Activated B cell treated with CpG ODN at 0.5 μM for 24 hours (primary cell): Measurements from ENCODE around the gene C1orf167. TPM values are rescaled to one million over a fixed set of nuclear protein-coding genes. Genes with fewer than 3 reads are reported as not detected.

ENCODE experiments used
- ATAC-seq: fragments of 200-7000 bp; cut with Tn5 transposase; one replicate; pipeline ENCODE4 v1.10.0; 2021; ENCODE audit warnings: low read depth, mild to moderate bottlenecking, moderate library complexity
- CTCF ChIA-PET: fragments of 350-600 bp; sonication (Branson Sonifier 250); formaldehyde crosslinking; loops from one replicate; lab custom pipeline; 2021; ENCODE audit warnings: antibody characterized with exemption; lab: Charles Lee
- POLR2A ChIA-PET: fragments of 350-600 bp; sonication (Branson Sonifier 250); formaldehyde crosslinking; loops from one replicate; lab custom pipeline; 2021; ENCODE audit warnings: antibody characterized with exemption; lab: Charles Lee
- DNase-seq: peaks from one replicate; pipeline ENCODE4 v3.0.0; 2022
- H3K27ac Mint-ChIP-seq: one replicate; pipeline ENCODE4 v1.8.0; 2020; ENCODE audit warnings: mixed read lengths
- H3K27me3 Mint-ChIP-seq: one replicate; pipeline ENCODE4 v1.8.0; 2021; ENCODE audit warnings: mixed read lengths
- H3K36me3 Mint-ChIP-seq: one replicate; pipeline ENCODE4 v1.8.0; 2021; ENCODE audit warnings: low read depth, mixed read lengths
- H3K4me1 Mint-ChIP-seq: one replicate; pipeline ENCODE4 v1.8.0; 2021; ENCODE audit warnings: mixed read lengths
- H3K4me3 Mint-ChIP-seq: one replicate; pipeline ENCODE4 v1.8.0; 2020; ENCODE audit warnings: mild to moderate bottlenecking, mixed read lengths
- H3K9me3 Mint-ChIP-seq: one replicate; pipeline ENCODE4 v1.8.0; 2020; ENCODE audit warnings: mixed read lengths
- intact Hi-C: fragments of 100-400 bp; cut with micrococcal nuclease; formaldehyde crosslinking; loops from one replicate; pipeline ENCODE4 v1.15.1; 2024
- total RNA-seq: library from RNA; stranded (reverse); gene quantifications from 2 replicates; pipeline ENCODE4 v1.2.3, GENCODE V29; 2022
- TF ChIP-seq, protein P1 (sequence below): fragments of 200-600 bp; IDR thresholded peaks from one replicate; pipeline ENCODE4 v1.8.0; 2022; ENCODE audit warnings: antibody characterized with exemption, mild to moderate bottlenecking

The C1orf167 gene
- total RNA-seq, 1 donor from 2014 or later = not detected

DNA sequence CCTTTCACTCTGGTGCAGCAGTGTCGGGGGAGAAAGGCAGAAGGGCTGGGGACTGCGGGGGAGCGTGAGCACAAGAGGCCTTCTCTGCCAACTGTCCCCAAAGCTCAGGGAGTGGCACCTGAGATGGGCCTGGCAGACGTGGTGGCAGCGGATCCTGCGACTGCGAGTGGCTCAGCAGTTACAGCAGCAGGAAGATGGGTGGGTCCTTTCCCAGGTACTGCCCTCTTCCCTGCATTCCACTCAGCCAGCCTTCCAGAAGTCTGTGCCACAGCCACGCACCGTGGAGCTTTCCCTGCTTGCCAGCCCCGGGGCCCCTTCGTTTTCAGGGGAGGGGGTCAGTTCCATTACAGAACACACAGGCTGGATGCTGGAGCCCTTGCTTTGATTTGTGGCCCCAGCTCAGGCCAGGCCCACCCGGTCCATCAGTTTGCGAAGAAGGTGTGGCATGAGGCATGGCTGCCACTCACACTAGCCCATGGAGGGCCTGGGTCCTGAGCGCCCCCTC, 26.6 kb downstream of the C1orf167 start:
- Mint-ChIP-seq H3K27ac (no peak overlapping the region), H3K4me1 (peaks cover 39% of the 10 kb centered on the region), H3K9me3 (no peaks in the 10 kb centered on the region), H3K4me3 (no peak overlapping the region), H3K36me3 (peaks cover 34% of the 10 kb centered on the region), H3K27me3 (no peaks in the 10 kb centered on the region)
- intact Hi-C loops = loop anchor here (10.0 kb wide), 1 partner anchor 46 kb away; no protein-coding TSS in a partner anchor
- TF ChIP-seq, protein P1, sequence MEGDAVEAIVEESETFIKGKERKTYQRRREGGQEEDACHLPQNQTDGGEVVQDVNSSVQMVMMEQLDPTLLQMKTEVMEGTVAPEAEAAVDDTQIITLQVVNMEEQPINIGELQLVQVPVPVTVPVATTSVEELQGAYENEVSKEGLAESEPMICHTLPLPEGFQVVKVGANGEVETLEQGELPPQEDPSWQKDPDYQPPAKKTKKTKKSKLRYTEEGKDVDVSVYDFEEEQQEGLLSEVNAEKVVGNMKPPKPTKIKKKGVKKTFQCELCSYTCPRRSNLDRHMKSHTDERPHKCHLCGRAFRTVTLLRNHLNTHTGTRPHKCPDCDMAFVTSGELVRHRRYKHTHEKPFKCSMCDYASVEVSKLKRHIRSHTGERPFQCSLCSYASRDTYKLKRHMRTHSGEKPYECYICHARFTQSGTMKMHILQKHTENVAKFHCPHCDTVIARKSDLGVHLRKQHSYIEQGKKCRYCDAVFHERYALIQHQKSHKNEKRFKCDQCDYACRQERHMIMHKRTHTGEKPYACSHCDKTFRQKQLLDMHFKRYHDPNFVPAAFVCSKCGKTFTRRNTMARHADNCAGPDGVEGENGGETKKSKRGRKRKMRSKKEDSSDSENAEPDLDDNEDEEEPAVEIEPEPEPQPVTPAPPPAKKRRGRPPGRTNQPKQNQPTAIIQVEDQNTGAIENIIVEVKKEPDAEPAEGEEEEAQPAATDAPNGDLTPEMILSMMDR = no peak
- ChIA-PET POLR2A (interaction anchor here (0.5 to 4.3 kb wide), 5 partner anchors 18 to 413 kb away, joined by 3 to 18 read pairs (median 5); partner anchors contain the start of gene CLCN6), CTCF (interaction anchor here (0.8 to 1.5 kb wide), 3 partner anchors 8 to 242 kb away, joined by 3 to 5 read pairs (median 4); no protein-coding TSS in a partner anchor)
- no peak for DNase-seq
- ATAC-seq = no peak

- no peaks in the 10 kb centered on the region for H3K27me3 Mint-ChIP-seq
- H3K4me1 Mint-ChIP-seq = peaks cover 36% of the 10 kb centered on the region
- peaks cover 41% of the 10 kb centered on the region for H3K36me3 Mint-ChIP-seq
- ChIA-PET POLR2A (interaction anchor here (0.5 to 1.4 kb wide), 3 partner anchors 17 to 125 kb away, joined by 3 to 5 read pairs (median 4); partner anchors contain the start of gene CLCN6), CTCF (no interaction called here)
- DNase-seq (no peak), ATAC-seq (no peak)
- H3K9me3 Mint-ChIP-seq = no peaks in the 10 kb centered on the region
- H3K27ac Mint-ChIP-seq = no peak overlapping the region
- TF ChIP-seq, protein P1 = no peak
- intact Hi-C loops = loop anchor here (10.0 kb wide), 1 partner anchor 45 kb away; no protein-coding TSS in a partner anchor
- H3K4me3 Mint-ChIP-seq = no peak overlapping the region
These were observed 27.4 kb downstream of the C1orf167 start for GRCh38 chr1:11789126-11790067.

DNA sequence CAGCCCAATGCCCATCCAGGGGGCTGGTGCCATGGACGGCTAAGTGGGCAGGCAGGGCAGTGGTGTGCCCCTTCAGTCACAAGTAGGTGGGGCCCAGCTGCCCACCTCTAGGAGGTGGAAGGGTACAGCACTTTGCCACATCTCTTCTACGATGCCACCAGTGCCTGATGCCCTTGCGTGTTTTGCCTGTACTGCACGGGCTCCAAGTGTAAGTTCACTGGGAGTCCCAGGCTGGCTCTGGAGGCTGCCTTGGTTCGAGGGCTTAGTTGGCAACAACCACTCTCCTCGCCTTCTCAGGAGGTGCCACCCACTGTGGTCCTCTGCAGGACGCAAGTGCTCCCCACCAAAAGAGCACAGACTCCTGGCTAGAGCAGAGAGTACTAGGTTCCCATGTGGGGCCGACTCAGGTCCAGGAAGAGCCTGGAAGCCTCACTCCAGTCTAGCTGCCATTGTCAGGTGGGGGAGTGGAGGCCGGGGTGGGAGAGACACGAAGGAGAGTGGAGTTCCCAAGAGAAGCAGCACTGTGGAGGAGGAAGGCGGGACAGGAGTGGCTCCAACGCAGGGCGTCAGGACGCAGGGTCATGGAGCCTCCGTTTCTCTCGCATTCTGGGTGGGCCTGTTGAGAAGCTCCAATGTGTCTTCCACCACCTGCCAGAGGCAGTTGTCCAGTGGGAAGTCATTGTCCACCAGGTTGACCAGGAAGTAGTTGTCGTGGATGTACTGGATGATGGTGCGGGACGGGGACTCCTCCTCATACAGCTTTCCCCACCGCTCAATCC, 28.3 kb downstream of the C1orf167 start:
- peaks cover 50% of the 10 kb centered on the region for H3K36me3 Mint-ChIP-seq
- TF ChIP-seq, protein P1 = no peak
- ATAC-seq (no peak), DNase-seq (no peak)
- POLR2A ChIA-PET = interaction anchor here (1.1 to 1.2 kb wide), 4 partner anchors 13 to 117 kb away, joined by 3 to 5 read pairs (median 4); partner anchors contain the start of genes CLCN6 and MTHFR
- peak overlapping the region; percentile 64 for H3K27ac Mint-ChIP-seq
- no peak overlapping the region for H3K4me3 Mint-ChIP-seq
- intact Hi-C loops = no loop called here
- no peaks in the 10 kb centered on the region for H3K9me3 Mint-ChIP-seq
- H3K27me3 Mint-ChIP-seq = no peaks in the 10 kb centered on the region
- H3K4me1 Mint-ChIP-seq = peaks cover 33% of the 10 kb centered on the region
- CTCF ChIA-PET = no interaction called here

DNA sequence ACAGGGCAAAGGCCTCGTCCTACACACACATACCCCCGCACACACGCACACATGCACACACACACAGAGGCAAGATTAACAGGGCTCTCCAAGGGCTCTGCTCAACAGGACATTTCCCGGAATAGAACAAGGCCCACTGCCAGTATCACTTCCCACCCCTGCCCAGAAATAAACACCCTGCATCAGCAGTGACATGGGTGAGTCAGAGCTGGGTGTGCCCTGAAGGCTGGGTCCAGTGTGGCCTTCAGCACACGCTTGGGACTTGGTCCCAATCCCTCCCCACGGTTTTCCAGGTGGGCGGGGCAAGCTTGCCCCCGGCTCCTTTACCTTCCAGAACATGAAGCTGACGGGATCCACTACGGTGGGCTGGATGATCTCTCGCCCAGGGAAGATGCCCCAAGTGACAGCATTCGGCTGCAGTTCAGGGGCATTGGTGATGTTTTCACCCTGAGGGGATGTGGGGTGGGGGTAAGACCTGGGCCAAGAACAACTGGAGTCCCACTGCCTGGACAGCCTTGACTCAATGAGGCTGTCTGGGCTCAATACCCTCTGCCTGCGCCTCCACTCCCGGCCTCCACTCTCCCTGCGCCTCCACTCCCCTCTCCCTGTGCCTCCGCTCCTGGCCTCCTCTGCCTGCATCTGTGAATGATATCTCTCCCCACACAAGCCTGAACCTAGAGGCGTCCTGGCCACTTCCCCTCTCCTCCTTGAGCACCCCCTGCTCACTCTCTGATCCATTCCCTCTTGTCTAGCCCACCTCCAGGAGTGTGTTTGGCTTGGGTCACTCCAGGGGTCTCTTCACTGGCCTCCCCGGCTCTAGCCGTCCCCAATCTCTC, 29.1 kb downstream of the C1orf167 start:
- DNase-seq = no peak
- intact Hi-C loops = no loop called here
- peaks cover 58% of the 10 kb centered on the region for H3K36me3 Mint-ChIP-seq
- H3K4me3 Mint-ChIP-seq = no peak overlapping the region
- peak overlapping the region; percentile 64 for H3K27ac Mint-ChIP-seq
- no peaks in the 10 kb centered on the region for H3K27me3 Mint-ChIP-seq
- ATAC-seq = peak; percentile 70
- TF ChIP-seq, protein P1 = no peak
- H3K4me1 Mint-ChIP-seq = peaks cover 25% of the 10 kb centered on the region
- ChIA-PET POLR2A (interaction anchor here (0.5 to 1.2 kb wide), 5 partner anchors 12 to 143 kb away, joined by 3 to 5 read pairs (median 4); partner anchors contain the start of genes CLCN6 and MTHFR), CTCF (no interaction called here)
- H3K9me3 Mint-ChIP-seq = no peaks in the 10 kb centered on the region
